Osteoblast (primary cell): ENCODE data around the gene GCHFR. TPM values are rescaled to one million over a fixed set of nuclear protein-coding genes. Genes with fewer than 3 reads are reported as not detected.

Experiments used
- DNase-seq: peaks from one replicate; pipeline ENCODE4 v3.0.0; 2011; ENCODE audit warnings: low spot score, mixed read lengths; ENCODE audit not compliant: insufficient read length; ENCODE audit errors: missing footprints
- H2AFZ ChIP-seq: 2 replicates; pipeline ENCODE4 v1.6.0; 2011; ENCODE audit warnings: mild to moderate bottlenecking, low read length
- H3K27ac ChIP-seq: 2 replicates; pipeline ENCODE4 v1.5.1; 2011; ENCODE audit warnings: mild to moderate bottlenecking, low read depth, low read length, moderate library complexity
- H3K27me3 ChIP-seq: 2 replicates; pipeline ENCODE4 v1.6.0; 2012; ENCODE audit warnings: mild to moderate bottlenecking, control low read depth, inconsistent platforms, low read length, moderate library complexity; ENCODE audit not compliant: insufficient read depth
- H3K36me3 ChIP-seq: 2 replicates; pipeline ENCODE4 v1.5.1; 2011; ENCODE audit warnings: mild to moderate bottlenecking, low read length, control low read depth, moderate library complexity; ENCODE audit not compliant: insufficient read depth
- H3K4me1 ChIP-seq: 2 replicates; pipeline ENCODE4 v1.5.1; 2011; ENCODE audit warnings: mild to moderate bottlenecking, low read length, control low read depth, moderate library complexity; ENCODE audit not compliant: insufficient read depth
- H3K4me2 ChIP-seq: 2 replicates; pipeline ENCODE4 v1.6.0; 2011; ENCODE audit warnings: mild to moderate bottlenecking, low read length; ENCODE audit not compliant: insufficient read depth
- H3K4me3 ChIP-seq: fragments of 200-600 bp; sonication (generic); 3 replicates; pipeline ENCODE4 v1.5.1; 2012; ENCODE audit warnings: mild to moderate bottlenecking, low read length, inconsistent platforms; ENCODE audit not compliant: insufficient read depth
- H3K79me2 ChIP-seq: 2 replicates; pipeline ENCODE4 v1.6.0; 2012; ENCODE audit warnings: mild to moderate bottlenecking, low read length, control low read depth, inconsistent platforms; ENCODE audit not compliant: insufficient read depth
- H3K9me3 ChIP-seq: 2 replicates; pipeline ENCODE4 v1.5.1; 2011; ENCODE audit warnings: low read depth, low read length, control low read depth
- H4K20me1 ChIP-seq: 2 replicates; pipeline ENCODE4 v1.6.0; 2012; ENCODE audit warnings: mild to moderate bottlenecking, low read length, control low read depth; ENCODE audit not compliant: insufficient read depth
- CTCF ChIP-seq: IDR thresholded peaks from 2 replicates; pipeline ENCODE4 v1.5.1; 2011; ENCODE audit warnings: mild to moderate bottlenecking, low read depth, low read length, moderate library complexity; ENCODE audit errors: extremely low read depth
- total RNA-seq: library from RNA; depleted of rRNA; stranded (reverse); fragments of >200 nt; gene quantifications from 2 replicates; pipeline ENCODE4 v1.2.3, GENCODE V29; 2012

Gene GCHFR
- total RNA-seq, 1 donor: 4.7 TPM

GRCh38 chr15:40803688-40804087, 39.8 kb downstream of the GCHFR start:
- Histone ChIP-seq H3K79me2 (peaks cover 64% of the 10 kb centered on the region), H2AFZ (no peak overlapping the region), H3K4me2 (no peak overlapping the region), H3K4me3 (no peak overlapping the region), H3K27me3 (no peaks in the 10 kb centered on the region), H3K4me1 (peaks cover 11% of the 10 kb centered on the region), H3K9me3 (no peaks in the 10 kb centered on the region), H3K36me3 (peaks cover 3% of the 10 kb centered on the region), H3K27ac (no peak overlapping the region), H4K20me1 (peaks cover 5% of the 10 kb centered on the region)
- no peak for DNase-seq
- no peak for TF ChIP-seq CTCF

- peak overlapping the region; percentile 98 for H3K4me3 ChIP-seq
- peaks cover 11% of the 10 kb centered on the region for H3K4me1 ChIP-seq
- H3K4me2 ChIP-seq: peak overlapping the region; percentile 96
- no peaks in the 10 kb centered on the region for H4K20me1 ChIP-seq
- peaks cover 53% of the 10 kb centered on the region for H3K79me2 ChIP-seq
- DNase-seq: no peak
- peaks cover 7% of the 10 kb centered on the region for H3K36me3 ChIP-seq
- H3K27me3 ChIP-seq: no peaks in the 10 kb centered on the region
- peak overlapping the region; percentile 99 for H2AFZ ChIP-seq
- H3K9me3 ChIP-seq: no peaks in the 10 kb centered on the region
- peak overlapping the region; percentile 72 for H3K27ac ChIP-seq
- TF ChIP-seq CTCF: no peak
These were observed 42.8 kb downstream of the GCHFR start for GRCh38 chr15:40806672-40807027.

GRCh38 chr15:40807028-40807887, 43.4 kb downstream of the GCHFR start, which contains the start of the genes DNAJC17 and ZFYVE19:
Gene DNAJC17 (minus strand): TSS chr15:40807473. CDS start chr15:40807446, 27 bp downstream.
Gene ZFYVE19 (plus strand): TSS chr15:40807089. CDS start chr15:40807590, 501 bp downstream.
- H3K4me2 ChIP-seq: peak within 1 kb of the TSS; percentile 96
- H3K4me1 ChIP-seq: peaks cover 11% of the 10 kb centered on the region
- H2AFZ ChIP-seq: peak within 1 kb of the TSS; percentile 99
- peaks cover 7% of the 10 kb centered on the region for H3K36me3 ChIP-seq
- H3K27ac ChIP-seq: peak within 1 kb of the TSS; percentile 72
- peak; percentile 99 for DNase-seq
- TF ChIP-seq CTCF: no peak
- H3K79me2 ChIP-seq: peaks cover 47% of the 10 kb centered on the region
- H3K4me3 ChIP-seq: peak within 1 kb of the TSS; percentile 98
- H3K9me3 ChIP-seq: no peaks in the 10 kb centered on the region
- no peaks in the 10 kb centered on the region for H4K20me1 ChIP-seq
- no peaks in the 10 kb centered on the region for H3K27me3 ChIP-seq

GRCh38 chr15:40807888-40808461, 44.1 kb downstream of the GCHFR start:
- Histone ChIP-seq H3K79me2 (peaks cover 41% of the 10 kb centered on the region), H3K4me1 (peaks cover 11% of the 10 kb centered on the region), H4K20me1 (no peaks in the 10 kb centered on the region), H3K4me2 (peak overlapping the region; percentile 96), H3K36me3 (peaks cover 7% of the 10 kb centered on the region), H3K4me3 (peak overlapping the region; percentile 98), H3K27me3 (no peaks in the 10 kb centered on the region), H3K9me3 (no peaks in the 10 kb centered on the region), H3K27ac (peak overlapping the region; percentile 7), H2AFZ (peak overlapping the region; percentile 91)
- no peak for DNase-seq
- TF ChIP-seq CTCF: no peak
